ENCODE data around the gene ZNF613. TPM values are rescaled to one million over a fixed set of nuclear protein-coding genes. Genes with fewer than 3 reads are reported as not detected.

ZNF613 gene
- polyA plus RNA-seq, 3 donors = 0.96 to 3.1 (median 1.1) TPM

GRCh38 chr19:51965583-51965982 lies 38.3 kb downstream of the ZNF613 start:
- intact Hi-C loops (cut with micrococcal nuclease) = no loop called here
- H3K9ac ChIP-seq (ENCODE audit: insufficient read depth, low read length, poor library complexity, severe bottlenecking) = no peak overlapping the region
- Mint-ChIP-seq H3K9me3 (peaks cover 70 to 100% (median 96%) of the 10 kb centered on the region in 7 donors), H3K36me3 (peaks cover 58 to 70% of the 10 kb centered on the region in 2 donors), H3K27ac (no peak overlapping the region), H3K27me3 (ENCODE audit: low read depth in 3 of 3) (no peaks in the 10 kb centered on the region), H3K4me3 (no peak overlapping the region), H3K4me1 (no peaks in the 10 kb centered on the region)
- H4K20me1 ChIP-seq (ENCODE audit: insufficient read depth, low read length) = no peaks in the 10 kb centered on the region
- peak overlapping the region in 1 of 3 experiments; percentile 54 for H3K4me3 ChIP-seq (replicated peaks in 1 of 3; ENCODE audit: low read depth in 2 of 3, low read length in 3 of 3)
- TF ChIP-seq, protein P1, sequence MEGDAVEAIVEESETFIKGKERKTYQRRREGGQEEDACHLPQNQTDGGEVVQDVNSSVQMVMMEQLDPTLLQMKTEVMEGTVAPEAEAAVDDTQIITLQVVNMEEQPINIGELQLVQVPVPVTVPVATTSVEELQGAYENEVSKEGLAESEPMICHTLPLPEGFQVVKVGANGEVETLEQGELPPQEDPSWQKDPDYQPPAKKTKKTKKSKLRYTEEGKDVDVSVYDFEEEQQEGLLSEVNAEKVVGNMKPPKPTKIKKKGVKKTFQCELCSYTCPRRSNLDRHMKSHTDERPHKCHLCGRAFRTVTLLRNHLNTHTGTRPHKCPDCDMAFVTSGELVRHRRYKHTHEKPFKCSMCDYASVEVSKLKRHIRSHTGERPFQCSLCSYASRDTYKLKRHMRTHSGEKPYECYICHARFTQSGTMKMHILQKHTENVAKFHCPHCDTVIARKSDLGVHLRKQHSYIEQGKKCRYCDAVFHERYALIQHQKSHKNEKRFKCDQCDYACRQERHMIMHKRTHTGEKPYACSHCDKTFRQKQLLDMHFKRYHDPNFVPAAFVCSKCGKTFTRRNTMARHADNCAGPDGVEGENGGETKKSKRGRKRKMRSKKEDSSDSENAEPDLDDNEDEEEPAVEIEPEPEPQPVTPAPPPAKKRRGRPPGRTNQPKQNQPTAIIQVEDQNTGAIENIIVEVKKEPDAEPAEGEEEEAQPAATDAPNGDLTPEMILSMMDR (IDR thresholded peaks at IDR 0.05) = no peak
- no peak overlapping the region for H3K4me2 ChIP-seq (replicated peaks; ENCODE audit: extremely low read depth, low read length, poor library complexity, severe bottlenecking)
- no peak overlapping the region for H2AFZ ChIP-seq (ENCODE audit: insufficient read depth, low read depth, low read length, poor library complexity, severe bottlenecking)
- H3K27ac ChIP-seq (ENCODE audit: low read depth in 1 of 2, low read length in 2 of 2) = no peak overlapping the region
- peaks cover 61 to 86% of the 10 kb centered on the region in 2 donors for H3K36me3 ChIP-seq (replicated peaks in 1 of 2; ENCODE audit: control insufficient read depth in 1 of 2, insufficient read depth in 2 of 2, low read length in 2 of 2)
- H3K27me3 ChIP-seq (ENCODE audit: control insufficient read depth in 2 of 2, insufficient read depth in 2 of 2, low read length in 2 of 2) = no peaks in the 10 kb centered on the region
- H3K9me3 ChIP-seq (replicated peaks in 1 of 2; ENCODE audit: control insufficient read depth in 1 of 2, insufficient read depth in 1 of 2, low read length in 2 of 2) = peaks cover 73 to 100% of the 10 kb centered on the region in 2 donors
- no CpG with 5 or more reads among the region's 5 CpGs for WGBS (ENCODE audit: insufficient coverage)
- H3K79me2 ChIP-seq (ENCODE audit: insufficient read depth, low read length) = no peaks in the 10 kb centered on the region
- no peaks in the 10 kb centered on the region for H3K4me1 ChIP-seq (ENCODE audit: control insufficient read depth in 1 of 2, insufficient read depth in 2 of 2, low read length in 2 of 2)
- no peak for DNase-seq

GRCh38 chr19:51970718-51971117 lies 43.4 kb downstream of the ZNF613 start:
- Histone ChIP-seq H2AFZ (ENCODE audit: insufficient read depth, low read depth, low read length, poor library complexity, severe bottlenecking) (no peak overlapping the region), H3K27me3 (ENCODE audit: control insufficient read depth in 2 of 2, insufficient read depth in 2 of 2, low read length in 2 of 2) (no peaks in the 10 kb centered on the region), H3K36me3 (replicated peaks in 1 of 2; ENCODE audit: control insufficient read depth in 1 of 2, insufficient read depth in 2 of 2, low read length in 2 of 2) (peaks cover 88 to 100% of the 10 kb centered on the region in 2 donors), H3K27ac (ENCODE audit: low read depth in 1 of 2, low read length in 2 of 2) (no peak overlapping the region), H3K9me3 (replicated peaks in 1 of 2; ENCODE audit: control insufficient read depth in 1 of 2, insufficient read depth in 1 of 2, low read length in 2 of 2) (peaks cover 79 to 100% of the 10 kb centered on the region in 2 donors), H3K79me2 (ENCODE audit: insufficient read depth, low read length) (peaks cover 16% of the 10 kb centered on the region), H3K4me2 (replicated peaks; ENCODE audit: extremely low read depth, low read length, poor library complexity, severe bottlenecking) (no peak overlapping the region), H3K4me1 (ENCODE audit: control insufficient read depth in 1 of 2, insufficient read depth in 2 of 2, low read length in 2 of 2) (no peaks in the 10 kb centered on the region), H3K4me3 (replicated peaks in 1 of 3; ENCODE audit: low read depth in 2 of 3, low read length in 3 of 3) (peak overlapping the region in 1 of 3 experiments; percentile 60), H4K20me1 (ENCODE audit: insufficient read depth, low read length) (no peaks in the 10 kb centered on the region), H3K9ac (ENCODE audit: insufficient read depth, low read length, poor library complexity, severe bottlenecking) (no peak overlapping the region)
- intact Hi-C loops (cut with micrococcal nuclease) = no loop called here
- Mint-ChIP-seq H3K36me3 (peaks cover 82 to 85% of the 10 kb centered on the region in 2 donors), H3K9me3 (peaks cover 66 to 99% (median 91%) of the 10 kb centered on the region in 7 donors), H3K27ac (no peak overlapping the region), H3K4me3 (no peak overlapping the region), H3K27me3 (ENCODE audit: low read depth in 3 of 3) (no peaks in the 10 kb centered on the region), H3K4me1 (no peaks in the 10 kb centered on the region)
- WGBS (ENCODE audit: insufficient coverage) = 100% methylated on average over 1 of the region's 1 CpG
- DNase-seq = no peak
- TF ChIP-seq, protein P1 (IDR thresholded peaks at IDR 0.05) = no peak
